Measurements from ENCODE around the gene FGD6.
"Not testable (repeated sequence)": the region's sequence is repeated elsewhere in the genome, so short reads cannot be mapped to it uniquely, and the experiment has no call there.

Gene FGD6

DNA sequence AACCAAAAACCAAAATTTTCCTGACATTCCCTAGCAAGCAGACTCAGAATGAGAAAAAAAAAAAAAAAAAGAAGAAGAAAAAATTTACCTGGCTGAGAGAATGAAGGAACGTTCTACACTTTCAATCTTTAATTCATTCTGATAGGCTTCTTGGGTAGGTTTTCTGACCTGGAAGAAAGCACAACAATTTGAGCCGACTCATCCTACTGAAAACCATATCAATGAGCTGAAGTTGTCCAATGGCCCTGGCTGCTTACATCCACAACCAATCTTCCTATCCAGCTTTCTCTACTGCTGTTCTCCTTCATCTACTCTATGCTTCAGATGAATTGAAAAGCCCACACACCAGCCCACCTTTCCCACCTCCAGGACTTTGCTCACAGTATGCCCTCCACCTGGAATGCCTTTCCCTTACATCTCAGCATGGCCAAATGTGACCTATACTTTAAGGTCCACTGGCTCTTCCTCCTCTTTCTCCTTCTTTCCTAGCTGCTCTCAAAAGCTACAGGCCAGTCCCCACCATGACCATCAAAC lies 112.3 kb downstream of the FGD6 start:
- peaks cover 79% of the 10 kb centered on the region for H3K36me3 ChIP-seq (ENCODE audit: control insufficient read depth, insufficient read depth, low read length)
- no peak overlapping the region for H3K27ac ChIP-seq (ENCODE audit: low read depth, low read length)
- no peaks in the 10 kb centered on the region for H3K4me1 ChIP-seq (ENCODE audit: control insufficient read depth, insufficient read depth, low read length)
- H3K9me3 ChIP-seq (ENCODE audit: control insufficient read depth, insufficient read depth, low read length), result no peaks in the 10 kb centered on the region
- no peak overlapping the region for H3K9ac ChIP-seq (ENCODE audit: low read depth, low read length)
- no peaks in the 10 kb centered on the region for H3K27me3 ChIP-seq (ENCODE audit: control insufficient read depth, insufficient read depth, low read length)
- no peak overlapping the region for H3K4me3 ChIP-seq (ENCODE audit: low read depth, low read length)

GRCh38 chr12:95102916-95103671 lies 114.2 kb downstream of the FGD6 start:
- H3K27ac ChIP-seq (ENCODE audit: low read depth, low read length), result no peak overlapping the region
- no peaks in the 10 kb centered on the region for H3K27me3 ChIP-seq (ENCODE audit: control insufficient read depth, insufficient read depth, low read length)
- H3K4me3 ChIP-seq (ENCODE audit: low read depth, low read length), result no peak overlapping the region
- H3K36me3 ChIP-seq (ENCODE audit: control insufficient read depth, insufficient read depth, low read length), result peaks cover 78% of the 10 kb centered on the region
- H3K9ac ChIP-seq (ENCODE audit: low read depth, low read length), result no peak overlapping the region
- H3K4me1 ChIP-seq (ENCODE audit: control insufficient read depth, insufficient read depth, low read length), result no peaks in the 10 kb centered on the region
- no peaks in the 10 kb centered on the region for H3K9me3 ChIP-seq (ENCODE audit: control insufficient read depth, insufficient read depth, low read length)

- not testable (repeated sequence) for H3K27ac ChIP-seq (ENCODE audit: low read depth, low read length); H3K4me3 ChIP-seq (ENCODE audit: low read depth, low read length); H3K9me3 ChIP-seq (ENCODE audit: control insufficient read depth, insufficient read depth, low read length); H3K9ac ChIP-seq (ENCODE audit: low read depth, low read length); H3K4me1 ChIP-seq (ENCODE audit: control insufficient read depth, insufficient read depth, low read length); H3K27me3 ChIP-seq (ENCODE audit: control insufficient read depth, insufficient read depth, low read length)
- peaks cover 73% of the 10 kb centered on the region for H3K36me3 ChIP-seq (ENCODE audit: control insufficient read depth, insufficient read depth, low read length)
These were observed 115.3 kb downstream of the FGD6 start for GRCh38 chr12:95101957-95102356.

GRCh38 chr12:95100264-95101190 lies 116.7 kb downstream of the FGD6 start:
- Histone ChIP-seq H3K9ac (ENCODE audit: low read depth, low read length) (no peak overlapping the region), H3K27ac (ENCODE audit: low read depth, low read length) (peak overlapping the region; percentile 57), H3K4me3 (ENCODE audit: low read depth, low read length) (no peak overlapping the region), H3K9me3 (ENCODE audit: control insufficient read depth, insufficient read depth, low read length) (no peaks in the 10 kb centered on the region), H3K36me3 (ENCODE audit: control insufficient read depth, insufficient read depth, low read length) (peaks cover 68% of the 10 kb centered on the region), H3K4me1 (ENCODE audit: control insufficient read depth, insufficient read depth, low read length) (no peaks in the 10 kb centered on the region), H3K27me3 (ENCODE audit: control insufficient read depth, insufficient read depth, low read length) (no peaks in the 10 kb centered on the region)

- Histone ChIP-seq H3K27ac (ENCODE audit: low read depth, low read length) (no peak overlapping the region), H3K9me3 (ENCODE audit: control insufficient read depth, insufficient read depth, low read length) (no peaks in the 10 kb centered on the region), H3K9ac (ENCODE audit: low read depth, low read length) (no peak overlapping the region), H3K36me3 (ENCODE audit: control insufficient read depth, insufficient read depth, low read length) (peaks cover 62% of the 10 kb centered on the region), H3K4me3 (ENCODE audit: low read depth, low read length) (no peak overlapping the region), H3K4me1 (ENCODE audit: control insufficient read depth, insufficient read depth, low read length) (no peaks in the 10 kb centered on the region), H3K27me3 (ENCODE audit: control insufficient read depth, insufficient read depth, low read length) (no peaks in the 10 kb centered on the region)
These were observed 117.9 kb downstream of the FGD6 start for GRCh38 chr12:95099270-95099790.

DNA sequence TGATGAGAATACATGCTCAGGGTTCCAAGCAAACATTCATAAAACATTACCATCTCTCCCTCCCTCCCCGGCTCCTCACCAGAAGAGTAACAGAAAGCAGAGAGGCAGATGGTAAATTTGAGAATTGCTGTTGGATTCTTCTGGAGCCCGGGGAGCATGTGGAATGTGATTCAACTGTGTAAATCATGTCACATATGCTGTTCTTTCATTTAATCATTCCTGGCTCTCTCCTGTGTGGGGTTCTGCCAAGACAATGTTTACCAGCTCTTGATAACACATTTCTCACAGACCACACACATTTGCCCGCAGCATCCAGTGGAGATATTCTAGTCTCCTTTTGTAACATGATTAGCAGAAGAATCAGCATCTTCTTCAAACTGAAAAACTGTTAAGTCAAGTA lies 120.4 kb downstream of the FGD6 start:
- Histone ChIP-seq H3K27me3 (ENCODE audit: control insufficient read depth, insufficient read depth, low read length) (no peaks in the 10 kb centered on the region), H3K36me3 (ENCODE audit: control insufficient read depth, insufficient read depth, low read length) (peaks cover 53% of the 10 kb centered on the region), H3K27ac (ENCODE audit: low read depth, low read length) (no peak overlapping the region), H3K9me3 (ENCODE audit: control insufficient read depth, insufficient read depth, low read length) (no peaks in the 10 kb centered on the region), H3K9ac (ENCODE audit: low read depth, low read length) (no peak overlapping the region), H3K4me3 (ENCODE audit: low read depth, low read length) (no peak overlapping the region), H3K4me1 (ENCODE audit: control insufficient read depth, insufficient read depth, low read length) (no peaks in the 10 kb centered on the region)

- Histone ChIP-seq H3K9me3 (ENCODE audit: control insufficient read depth, insufficient read depth, low read length) (no peaks in the 10 kb centered on the region), H3K27ac (ENCODE audit: low read depth, low read length) (no peak overlapping the region), H3K9ac (ENCODE audit: low read depth, low read length) (no peak overlapping the region), H3K4me3 (ENCODE audit: low read depth, low read length) (no peak overlapping the region), H3K4me1 (ENCODE audit: control insufficient read depth, insufficient read depth, low read length) (no peaks in the 10 kb centered on the region), H3K27me3 (ENCODE audit: control insufficient read depth, insufficient read depth, low read length) (no peaks in the 10 kb centered on the region), H3K36me3 (ENCODE audit: control insufficient read depth, insufficient read depth, low read length) (peaks cover 58% of the 10 kb centered on the region)
These were observed 120.9 kb downstream of the FGD6 start for GRCh38 chr12:95096378-95096777.

DNA sequence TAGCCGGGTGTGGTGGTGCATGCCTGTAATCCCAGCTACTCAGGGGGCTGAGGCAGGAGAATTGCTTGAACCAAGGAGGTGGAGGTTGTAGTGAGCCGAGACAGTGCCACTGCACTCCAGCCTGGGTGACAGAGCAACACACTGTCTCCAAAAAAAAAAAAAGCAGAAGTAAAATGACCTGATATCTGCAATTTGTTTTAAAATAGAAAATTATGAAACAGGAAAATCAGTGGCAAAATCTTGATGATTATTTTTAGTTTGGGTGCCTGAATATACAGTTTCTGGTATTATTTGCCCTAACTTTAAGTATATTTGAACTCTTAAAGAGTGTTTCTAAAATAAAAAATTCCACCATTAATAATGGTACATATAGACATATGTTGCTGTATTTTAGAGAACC lies 121.4 kb downstream of the FGD6 start:
- H3K36me3 ChIP-seq (ENCODE audit: control insufficient read depth, insufficient read depth, low read length), result peaks cover 63% of the 10 kb centered on the region
- not testable (repeated sequence) for H3K4me3 ChIP-seq (ENCODE audit: low read depth, low read length); H3K9ac ChIP-seq (ENCODE audit: low read depth, low read length); H3K27me3 ChIP-seq (ENCODE audit: control insufficient read depth, insufficient read depth, low read length); H3K9me3 ChIP-seq (ENCODE audit: control insufficient read depth, insufficient read depth, low read length); H3K4me1 ChIP-seq (ENCODE audit: control insufficient read depth, insufficient read depth, low read length); H3K27ac ChIP-seq (ENCODE audit: low read depth, low read length)

GRCh38 chr12:95089462-95089861 lies 127.8 kb downstream of the FGD6 start:
- Histone ChIP-seq H3K27ac (ENCODE audit: low read depth, low read length) (no peak overlapping the region), H3K36me3 (ENCODE audit: control insufficient read depth, insufficient read depth, low read length) (peaks cover 79% of the 10 kb centered on the region), H3K9me3 (ENCODE audit: control insufficient read depth, insufficient read depth, low read length) (no peaks in the 10 kb centered on the region)

DNA sequence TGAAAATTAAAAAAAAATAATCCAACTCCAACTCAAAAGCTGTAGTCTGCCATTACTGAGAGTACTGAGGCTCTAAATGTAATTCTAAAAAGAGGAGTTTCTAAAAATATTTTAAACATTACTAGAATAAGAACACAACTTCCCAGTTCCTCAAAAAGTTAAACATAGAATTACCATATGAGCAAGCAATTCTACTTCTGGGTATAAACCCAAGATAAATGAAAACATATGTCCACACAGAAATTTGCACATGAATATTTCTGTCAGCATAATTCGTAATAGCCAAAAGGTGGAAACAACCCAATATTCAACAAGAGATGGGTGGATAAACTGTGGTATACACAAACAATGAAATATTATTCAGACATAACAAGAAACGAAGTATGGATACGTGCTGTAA lies 128.9 kb downstream of the FGD6 start:
- no peak overlapping the region for H3K27ac ChIP-seq (ENCODE audit: low read depth, low read length)
- H3K9me3 ChIP-seq (ENCODE audit: control insufficient read depth, insufficient read depth, low read length), result no peaks in the 10 kb centered on the region
- no peak overlapping the region for H3K4me3 ChIP-seq (ENCODE audit: low read depth, low read length)
- no peaks in the 10 kb centered on the region for H3K27me3 ChIP-seq (ENCODE audit: control insufficient read depth, insufficient read depth, low read length)
- H3K36me3 ChIP-seq (ENCODE audit: control insufficient read depth, insufficient read depth, low read length), result peaks cover 85% of the 10 kb centered on the region
- H3K4me1 ChIP-seq (ENCODE audit: control insufficient read depth, insufficient read depth, low read length), result no peaks in the 10 kb centered on the region
- no peak overlapping the region for H3K9ac ChIP-seq (ENCODE audit: low read depth, low read length)

More at GRCh38 chr12:95089462-95089861, 127.8 kb downstream of the FGD6 start:
- Histone ChIP-seq H3K9ac (ENCODE audit: low read depth, low read length) (no peak overlapping the region), H3K4me3 (ENCODE audit: low read depth, low read length) (no peak overlapping the region), H3K27me3 (ENCODE audit: control insufficient read depth, insufficient read depth, low read length) (no peaks in the 10 kb centered on the region), H3K4me1 (ENCODE audit: control insufficient read depth, insufficient read depth, low read length) (no peaks in the 10 kb centered on the region)

GRCh38 chr12:95085612-95086011 lies 131.7 kb downstream of the FGD6 start:
- Histone ChIP-seq H3K9ac (ENCODE audit: low read depth, low read length) (no peak overlapping the region), H3K27me3 (ENCODE audit: control insufficient read depth, insufficient read depth, low read length) (no peaks in the 10 kb centered on the region), H3K36me3 (ENCODE audit: control insufficient read depth, insufficient read depth, low read length) (peaks cover 72% of the 10 kb centered on the region), H3K9me3 (ENCODE audit: control insufficient read depth, insufficient read depth, low read length) (no peaks in the 10 kb centered on the region), H3K4me1 (ENCODE audit: control insufficient read depth, insufficient read depth, low read length) (no peaks in the 10 kb centered on the region), H3K4me3 (ENCODE audit: low read depth, low read length) (no peak overlapping the region), H3K27ac (ENCODE audit: low read depth, low read length) (no peak overlapping the region)
